ENCODE results near the gene PPIF.

Gene PPIF

GRCh38 chr10:79397575-79398303, 50.5 kb downstream of the PPIF start:
- DNase-seq (ENCODE audit: low spot score) = no peak
- in situ Hi-C loops (cut with MboI; ENCODE audit: low pct_unique_long_range_greater_than_20kb, low sequenced_read_pairs, unreplicated experiment) = loop anchor here (5.0 kb wide), 1 partner anchor 80 kb away; no protein-coding TSS in a partner anchor
- TF ChIP-seq, protein P1, sequence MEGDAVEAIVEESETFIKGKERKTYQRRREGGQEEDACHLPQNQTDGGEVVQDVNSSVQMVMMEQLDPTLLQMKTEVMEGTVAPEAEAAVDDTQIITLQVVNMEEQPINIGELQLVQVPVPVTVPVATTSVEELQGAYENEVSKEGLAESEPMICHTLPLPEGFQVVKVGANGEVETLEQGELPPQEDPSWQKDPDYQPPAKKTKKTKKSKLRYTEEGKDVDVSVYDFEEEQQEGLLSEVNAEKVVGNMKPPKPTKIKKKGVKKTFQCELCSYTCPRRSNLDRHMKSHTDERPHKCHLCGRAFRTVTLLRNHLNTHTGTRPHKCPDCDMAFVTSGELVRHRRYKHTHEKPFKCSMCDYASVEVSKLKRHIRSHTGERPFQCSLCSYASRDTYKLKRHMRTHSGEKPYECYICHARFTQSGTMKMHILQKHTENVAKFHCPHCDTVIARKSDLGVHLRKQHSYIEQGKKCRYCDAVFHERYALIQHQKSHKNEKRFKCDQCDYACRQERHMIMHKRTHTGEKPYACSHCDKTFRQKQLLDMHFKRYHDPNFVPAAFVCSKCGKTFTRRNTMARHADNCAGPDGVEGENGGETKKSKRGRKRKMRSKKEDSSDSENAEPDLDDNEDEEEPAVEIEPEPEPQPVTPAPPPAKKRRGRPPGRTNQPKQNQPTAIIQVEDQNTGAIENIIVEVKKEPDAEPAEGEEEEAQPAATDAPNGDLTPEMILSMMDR (IDR thresholded peaks at IDR 0.05; ENCODE audit: extremely low read depth, insufficient read depth, missing control alignments) = no peak

DNA sequence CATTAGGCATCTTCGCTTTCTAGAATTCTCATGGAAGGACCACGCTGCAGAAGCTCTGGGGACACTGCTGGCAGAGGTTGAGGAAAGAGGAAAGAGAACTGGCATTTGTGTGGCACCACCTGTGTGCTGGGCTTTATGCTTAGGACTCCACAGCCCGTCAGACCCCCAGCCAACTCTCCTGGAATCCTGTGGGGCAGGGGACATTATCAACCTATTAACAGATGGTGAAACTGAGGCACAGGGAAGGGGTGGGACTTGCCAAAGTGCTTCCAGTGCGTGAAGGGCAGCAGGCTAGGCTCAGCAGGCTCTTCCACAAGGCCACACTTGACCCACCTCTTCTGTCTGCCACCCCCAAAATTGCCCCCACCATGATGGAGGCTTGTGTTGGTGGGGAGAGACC, 51.4 kb downstream of the PPIF start:
- in situ Hi-C loops (cut with MboI; ENCODE audit: low pct_unique_long_range_greater_than_20kb, low sequenced_read_pairs, unreplicated experiment) = loop anchor here (5.0 kb wide), 1 partner anchor 79 kb away; no protein-coding TSS in a partner anchor
- no peak for DNase-seq (ENCODE audit: low spot score)
- TF ChIP-seq, protein P1 (IDR thresholded peaks at IDR 0.05; ENCODE audit: extremely low read depth, insufficient read depth, missing control alignments) = no peak

- in situ Hi-C loops (cut with MboI; ENCODE audit: low pct_unique_long_range_greater_than_20kb, low sequenced_read_pairs, unreplicated experiment) = loop anchor here (5.0 kb wide), 1 partner anchor 78 kb away; no protein-coding TSS in a partner anchor
- DNase-seq (ENCODE audit: low spot score) = no peak
- TF ChIP-seq, protein P1 (IDR thresholded peaks at IDR 0.05; ENCODE audit: extremely low read depth, insufficient read depth, missing control alignments) = no peak
Observed at GRCh38 chr10:79399223-79399831, 52.1 kb downstream of the PPIF start.

DNA sequence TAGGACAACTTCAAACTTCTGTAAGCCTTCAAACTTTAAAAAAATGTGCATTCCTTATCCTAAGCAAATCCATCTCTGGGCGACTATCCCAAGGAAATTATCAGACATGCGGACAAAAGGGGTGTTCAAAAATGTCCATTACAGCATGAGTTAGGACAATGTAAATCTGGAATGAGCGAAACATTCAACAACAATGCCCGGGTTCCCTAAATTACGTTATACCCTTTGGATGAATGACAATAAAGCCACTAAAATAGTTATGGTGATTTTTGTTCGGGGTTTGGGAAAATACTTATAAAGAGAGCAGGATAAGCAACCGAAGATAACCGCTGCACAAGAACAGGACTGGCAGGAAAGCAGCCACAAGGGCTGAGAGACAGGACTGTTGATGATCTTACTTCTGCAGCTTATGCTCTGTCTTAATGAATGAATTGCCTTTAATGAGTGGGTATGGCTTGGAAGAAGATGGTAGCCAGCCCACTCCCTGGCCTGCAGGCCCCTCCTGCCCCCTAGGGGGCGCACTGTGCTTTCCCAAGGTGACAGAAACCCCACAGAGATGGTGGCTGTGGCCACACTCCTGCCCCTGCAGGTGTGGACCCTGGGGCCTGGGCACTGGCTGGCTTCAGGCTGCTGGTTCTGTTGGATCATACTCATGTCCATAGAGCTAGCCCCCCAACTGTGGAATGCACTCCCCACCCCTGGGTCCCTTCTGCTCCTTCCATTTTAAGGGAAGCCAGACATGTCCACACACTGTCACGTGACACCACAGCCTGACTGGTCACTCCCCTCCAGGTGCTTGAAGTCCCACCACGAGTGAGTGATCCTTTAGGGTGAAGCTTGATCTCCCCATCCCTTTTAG, 53.1 kb downstream of the PPIF start:
- DNase-seq (ENCODE audit: low spot score) = peak; percentile 80
- in situ Hi-C loops (cut with MboI; ENCODE audit: low pct_unique_long_range_greater_than_20kb, low sequenced_read_pairs, unreplicated experiment) = no loop called here
- TF ChIP-seq, protein P1 (IDR thresholded peaks at IDR 0.05; ENCODE audit: extremely low read depth, insufficient read depth, missing control alignments) = peak; percentile 77

- in situ Hi-C loops (cut with MboI; ENCODE audit: low pct_unique_long_range_greater_than_20kb, low sequenced_read_pairs, unreplicated experiment) = no loop called here
- DNase-seq (ENCODE audit: low spot score) = no peak
- TF ChIP-seq, protein P1 (IDR thresholded peaks at IDR 0.05; ENCODE audit: extremely low read depth, insufficient read depth, missing control alignments) = no peak
Observed at GRCh38 chr10:79401015-79401921, 54.0 kb downstream of the PPIF start.
